ENCODE data around the gene PSD2.

Gene PSD2

GRCh38 chr5:139884734-139885133, 89.1 kb downstream of the PSD2 start:
- DNase-seq = no peak

GRCh38 chr5:139885172-139885856, 89.7 kb downstream of the PSD2 start:
- no peak for DNase-seq

- DNase-seq = no peak
Measured at GRCh38 chr5:139885857-139886208, 90.2 kb downstream of the PSD2 start.

- DNase-seq = no peak
Measured at GRCh38 chr5:139886213-139886612, 90.6 kb downstream of the PSD2 start.

- no peak for DNase-seq
Measured at GRCh38 chr5:139888370-139888769, 92.8 kb downstream of the PSD2 start.

- DNase-seq = no peak
Measured at GRCh38 chr5:139889410-139889809, 93.8 kb downstream of the PSD2 start.

GRCh38 chr5:139893873-139894272, 98.3 kb downstream of the PSD2 start:
- no peak for DNase-seq

All from CD4-positive, alpha-beta T cell treated with Interleukin-17A for 1 hour (primary cell).